ENCODE results near the gene SSTR3. TPM values are rescaled to one million over a fixed set of nuclear protein-coding genes. Genes with fewer than 3 reads are reported as not detected.

SSTR3 gene
- total and polyA plus RNA-seq, 8 donors: 0.32 to 8.7 (median 1.3) TPM

DNA sequence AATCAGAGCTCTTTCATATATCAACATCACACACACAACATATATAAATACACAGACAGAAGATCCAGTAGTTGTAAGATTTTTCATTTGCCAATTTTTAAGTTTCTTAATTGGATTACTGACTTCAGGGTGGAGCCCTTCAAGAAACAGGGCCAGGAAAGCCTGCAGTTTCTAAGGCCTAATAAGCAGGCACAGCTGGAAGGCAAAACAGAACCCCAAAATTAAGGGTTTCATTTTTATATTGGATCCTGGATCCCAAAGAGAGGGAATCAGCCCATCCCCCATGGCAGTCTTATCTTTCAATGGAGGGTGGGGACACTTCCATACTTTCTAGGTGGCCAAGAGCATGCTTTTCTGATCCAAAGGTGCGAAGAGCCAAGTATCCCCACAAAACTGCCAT, 19.5 kb downstream of the SSTR3 start:
- Histone ChIP-seq H3K27me3 (no peaks in the 10 kb centered on the region), H3K4me1 (peaks cover 14 to 16% (median 14%) of the 10 kb centered on the region in 3 donors), H3K36me3 (no peaks in the 10 kb centered on the region), H3K27ac (no peak overlapping the region), H3K4me3 (no peak overlapping the region), H3K9me3 (no peaks in the 10 kb centered on the region)
- no peak for ATAC-seq
- intact Hi-C loops (cut with DNase I): no loop called here
- no peak for DNase-seq
- WGBS, 2 donors: 96 to 98% methylated on average over 1 of the region's 1 CpG
- no peak for FAIRE-seq
- TF ChIP-seq, protein P1, sequence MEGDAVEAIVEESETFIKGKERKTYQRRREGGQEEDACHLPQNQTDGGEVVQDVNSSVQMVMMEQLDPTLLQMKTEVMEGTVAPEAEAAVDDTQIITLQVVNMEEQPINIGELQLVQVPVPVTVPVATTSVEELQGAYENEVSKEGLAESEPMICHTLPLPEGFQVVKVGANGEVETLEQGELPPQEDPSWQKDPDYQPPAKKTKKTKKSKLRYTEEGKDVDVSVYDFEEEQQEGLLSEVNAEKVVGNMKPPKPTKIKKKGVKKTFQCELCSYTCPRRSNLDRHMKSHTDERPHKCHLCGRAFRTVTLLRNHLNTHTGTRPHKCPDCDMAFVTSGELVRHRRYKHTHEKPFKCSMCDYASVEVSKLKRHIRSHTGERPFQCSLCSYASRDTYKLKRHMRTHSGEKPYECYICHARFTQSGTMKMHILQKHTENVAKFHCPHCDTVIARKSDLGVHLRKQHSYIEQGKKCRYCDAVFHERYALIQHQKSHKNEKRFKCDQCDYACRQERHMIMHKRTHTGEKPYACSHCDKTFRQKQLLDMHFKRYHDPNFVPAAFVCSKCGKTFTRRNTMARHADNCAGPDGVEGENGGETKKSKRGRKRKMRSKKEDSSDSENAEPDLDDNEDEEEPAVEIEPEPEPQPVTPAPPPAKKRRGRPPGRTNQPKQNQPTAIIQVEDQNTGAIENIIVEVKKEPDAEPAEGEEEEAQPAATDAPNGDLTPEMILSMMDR (IDR thresholded peaks at IDR 0.05): no peak

DNA sequence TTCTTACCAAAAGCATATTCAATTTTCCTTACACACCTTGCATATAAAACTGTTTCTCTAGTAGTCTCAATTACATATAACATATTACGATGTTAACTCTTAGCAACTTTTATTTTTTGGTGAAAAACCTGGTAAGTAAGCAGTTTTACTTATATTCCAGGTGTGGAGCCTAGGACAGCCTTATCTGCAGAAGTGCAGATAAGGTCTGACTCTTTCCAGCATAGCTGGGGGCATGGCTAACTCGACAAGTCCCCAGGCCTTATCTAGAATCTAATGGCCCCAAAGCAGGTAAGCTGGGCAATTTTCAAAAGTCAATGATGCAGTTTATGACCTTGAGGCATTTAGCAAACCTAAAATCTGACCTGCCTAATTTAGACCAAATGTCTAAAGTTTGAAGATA, 20.1 kb downstream of the SSTR3 start:
- Histone ChIP-seq H3K27ac (no peak overlapping the region), H3K4me1 (peaks cover 9 to 14% (median 9%) of the 10 kb centered on the region in 3 donors), H3K36me3 (no peaks in the 10 kb centered on the region), H3K4me3 (no peak overlapping the region), H3K9me3 (no peaks in the 10 kb centered on the region), H3K27me3 (no peaks in the 10 kb centered on the region)
- FAIRE-seq (no peak), ATAC-seq (no peak), DNase-seq (no peak)
- TF ChIP-seq, protein P1 (IDR thresholded peaks at IDR 0.05): no peak
- intact Hi-C loops (cut with DNase I): no loop called here
- 54% methylated on average over 2 of the region's 2 CpGs for WGBS, 2 donors

DNA sequence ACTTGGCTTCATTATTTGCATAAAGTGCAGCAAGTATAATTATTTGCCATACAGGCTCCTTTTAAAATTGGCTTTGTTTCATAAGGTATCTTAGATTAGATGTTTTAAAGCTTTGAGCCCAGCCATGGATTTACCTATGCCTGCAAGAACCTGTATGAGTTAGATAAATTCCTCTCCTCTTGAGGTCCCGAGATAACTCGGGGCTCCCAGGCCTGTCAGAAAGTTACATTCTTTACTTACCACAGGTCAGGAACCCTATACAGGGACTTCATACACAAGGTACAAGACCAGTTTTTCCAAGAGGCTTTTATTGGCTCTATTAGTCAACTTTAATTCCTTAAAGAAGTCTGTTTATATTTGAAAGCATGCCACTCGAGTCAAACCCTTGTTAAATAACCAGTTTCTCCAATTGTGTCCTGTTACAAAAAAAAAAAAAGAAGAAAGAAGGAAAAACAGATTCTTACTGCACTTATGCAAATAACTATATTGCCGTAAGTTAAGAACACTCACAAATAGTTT, 22.0 kb downstream of the SSTR3 start:
- Histone ChIP-seq H3K4me1 (peaks cover 0 to 6% (median 0%) of the 10 kb centered on the region in 3 donors), H3K36me3 (no peaks in the 10 kb centered on the region), H3K27me3 (no peaks in the 10 kb centered on the region), H3K9me3 (no peaks in the 10 kb centered on the region), H3K4me3 (no peak overlapping the region), H3K27ac (no peak overlapping the region)
- WGBS, 2 donors: 57 to 91% methylated on average over 4 of the region's 4 CpGs
- ATAC-seq (no peak), DNase-seq (no peak), FAIRE-seq (no peak)
- TF ChIP-seq, protein P1 (IDR thresholded peaks at IDR 0.05): no peak
- intact Hi-C loops (cut with DNase I): no loop called here

DNA sequence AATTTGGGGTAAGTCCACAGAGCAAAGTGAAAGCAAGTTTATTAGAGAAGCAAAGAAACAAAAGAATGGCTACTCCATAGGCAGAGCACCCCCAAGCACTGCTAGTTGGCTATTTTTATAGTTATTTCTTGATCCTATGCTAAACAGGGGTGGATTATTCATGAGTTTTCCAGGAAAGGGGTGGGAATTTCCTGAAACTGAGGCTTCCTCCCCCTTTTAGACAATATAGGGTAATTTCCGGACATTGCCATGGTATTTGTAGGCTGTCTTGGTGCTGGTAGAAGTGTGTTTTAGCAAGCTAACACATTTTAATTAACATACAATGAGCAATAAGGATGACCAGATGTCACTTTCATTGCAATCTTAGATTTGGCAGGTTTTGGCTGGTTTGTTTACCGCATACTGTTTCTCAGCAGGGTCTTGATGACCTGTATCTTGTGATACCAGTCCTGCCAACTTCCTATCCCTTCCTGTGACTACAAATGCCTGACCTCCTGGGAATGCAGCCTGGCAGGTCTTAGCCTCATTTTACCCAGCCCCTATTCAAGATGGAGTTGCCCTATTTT, 23.3 kb downstream of the SSTR3 start:
- TF ChIP-seq, protein P1 (IDR thresholded peaks at IDR 0.05): no peak
- Histone ChIP-seq H3K36me3 (no peaks in the 10 kb centered on the region), H3K27me3 (no peaks in the 10 kb centered on the region), H3K4me3 (no peak overlapping the region), H3K4me1 (peaks cover 0 to 6% (median 0%) of the 10 kb centered on the region in 3 donors), H3K9me3 (no peaks in the 10 kb centered on the region), H3K27ac (peak overlapping the region in 1 of 4 donors; percentile 82)
- FAIRE-seq (no peak), ATAC-seq (peak in 1 of 4 donors; percentile 5), DNase-seq (no peak)
- intact Hi-C loops (cut with DNase I): no loop called here
- WGBS, 2 donors: 73 to 76% methylated on average over 2 of the region's 2 CpGs
